GM18499 (cell line): ENCODE results near the gene ACTN4.

ENCODE experiments used
- ATAC-seq: cut with Tn5 transposase; IDR thresholded peaks from one replicate; pipeline ENCODE4 v1.9.1; 2021; ENCODE audit warnings: moderate number of reproducible peaks; ENCODE audit not compliant: insufficient read depth, unreplicated experiment

ACTN4 gene

DNA sequence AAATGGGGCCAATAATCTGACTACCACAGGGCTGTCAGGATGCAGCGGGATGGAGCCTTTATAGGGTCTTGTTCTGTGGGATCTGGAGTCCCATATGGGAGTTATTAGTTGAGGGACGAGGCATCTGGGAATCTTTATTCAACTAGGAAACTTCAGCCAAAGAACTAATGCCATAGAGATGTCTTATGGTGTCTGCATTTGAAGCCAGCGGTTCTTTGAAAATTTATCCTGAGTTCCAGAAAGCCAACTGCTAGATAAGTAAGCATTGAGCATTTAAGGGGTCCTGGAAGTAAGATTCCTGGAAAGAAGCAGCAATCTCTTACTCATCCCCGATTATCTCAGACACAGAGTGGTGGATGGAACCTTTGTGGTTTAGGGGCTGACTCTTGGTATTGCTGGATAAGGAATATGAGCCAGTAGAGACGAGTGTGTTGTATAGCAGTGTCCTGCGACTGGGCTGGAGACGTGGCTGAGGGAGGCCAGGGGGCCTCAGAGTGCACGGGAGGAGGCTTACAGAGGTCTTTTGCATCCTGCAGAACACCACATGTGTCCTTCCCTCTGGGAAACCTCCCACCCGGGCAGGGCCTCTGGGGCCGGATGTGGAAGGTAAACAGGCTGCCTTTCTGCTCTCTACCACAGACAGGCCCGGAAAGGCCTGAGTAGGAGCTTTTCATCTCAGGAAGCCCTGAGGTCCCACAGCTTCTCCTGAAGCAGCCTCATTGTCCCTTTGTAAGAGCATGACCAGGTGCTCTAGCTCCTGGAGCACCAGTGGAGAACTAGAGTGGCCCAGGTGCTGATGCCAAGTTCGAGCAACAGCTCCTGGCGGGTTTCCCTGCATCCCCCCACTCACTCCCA, 28.8 kb downstream of the ACTN4 start:
- no peak for ATAC-seq

- no peak for ATAC-seq
Measured at GRCh38 chr19:38676878-38677646, 29.6 kb downstream of the ACTN4 start.

- ATAC-seq: no peak
Measured at GRCh38 chr19:38678217-38678890, 30.9 kb downstream of the ACTN4 start.

DNA sequence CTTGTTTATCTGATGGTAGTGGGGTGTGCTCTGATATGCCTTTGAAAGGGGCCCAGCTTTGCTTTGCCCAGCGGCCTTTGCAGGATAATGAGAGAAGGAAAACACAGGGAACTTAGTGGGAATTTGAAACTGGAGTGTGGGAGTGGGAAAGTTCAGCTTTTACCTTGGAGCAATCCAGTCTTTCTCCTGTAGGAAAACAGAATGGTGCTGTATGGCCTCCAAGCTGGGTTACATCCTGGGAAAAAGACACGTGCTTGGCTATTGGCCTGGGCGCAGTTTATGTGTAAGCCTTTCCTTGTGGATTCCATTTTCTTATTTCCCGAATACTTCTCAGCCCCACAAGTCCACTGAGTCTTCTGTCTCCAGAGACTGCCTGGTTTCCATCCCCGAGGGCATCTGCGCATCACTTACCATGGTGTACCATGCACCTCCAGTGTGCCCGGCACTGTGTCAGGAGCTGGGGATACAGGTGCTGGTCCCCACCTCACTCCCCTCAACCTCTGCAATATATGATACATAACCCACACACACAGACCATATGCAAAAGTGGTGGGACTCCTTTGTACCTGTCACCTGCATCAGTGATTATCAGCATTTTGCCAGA, 31.5 kb downstream of the ACTN4 start:
- ATAC-seq: no peak

GRCh38 chr19:38679839-38680238, 32.4 kb downstream of the ACTN4 start:
- no peak for ATAC-seq

- no peak for ATAC-seq
Measured at GRCh38 chr19:38682195-38682867, 34.9 kb downstream of the ACTN4 start.

DNA sequence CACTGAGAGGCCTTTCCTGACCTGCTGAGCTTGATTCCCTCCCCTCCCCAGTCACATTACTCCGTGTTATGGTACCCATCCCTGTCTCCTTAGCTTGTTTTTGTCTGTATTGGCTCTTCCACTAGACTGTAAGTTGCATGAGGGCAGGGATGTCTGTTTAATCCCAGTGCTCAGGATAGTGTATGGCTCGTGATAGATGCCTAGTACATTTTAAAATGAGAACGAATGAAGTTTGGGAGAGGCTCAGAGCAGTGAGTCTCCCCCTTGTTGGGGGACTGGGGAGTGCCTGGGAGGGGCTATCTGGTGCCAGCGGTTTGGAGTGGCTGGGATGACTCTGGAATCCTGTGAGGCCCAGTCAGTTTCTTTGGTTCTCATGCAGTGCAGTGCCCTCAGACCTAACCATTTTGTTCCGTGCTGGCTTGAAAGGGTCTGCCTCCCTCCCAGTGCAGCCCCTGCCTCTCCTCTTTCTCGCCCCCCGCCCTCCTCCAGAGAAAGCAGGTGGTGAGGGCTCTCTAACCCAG, 35.5 kb downstream of the ACTN4 start:
- ATAC-seq: no peak

DNA sequence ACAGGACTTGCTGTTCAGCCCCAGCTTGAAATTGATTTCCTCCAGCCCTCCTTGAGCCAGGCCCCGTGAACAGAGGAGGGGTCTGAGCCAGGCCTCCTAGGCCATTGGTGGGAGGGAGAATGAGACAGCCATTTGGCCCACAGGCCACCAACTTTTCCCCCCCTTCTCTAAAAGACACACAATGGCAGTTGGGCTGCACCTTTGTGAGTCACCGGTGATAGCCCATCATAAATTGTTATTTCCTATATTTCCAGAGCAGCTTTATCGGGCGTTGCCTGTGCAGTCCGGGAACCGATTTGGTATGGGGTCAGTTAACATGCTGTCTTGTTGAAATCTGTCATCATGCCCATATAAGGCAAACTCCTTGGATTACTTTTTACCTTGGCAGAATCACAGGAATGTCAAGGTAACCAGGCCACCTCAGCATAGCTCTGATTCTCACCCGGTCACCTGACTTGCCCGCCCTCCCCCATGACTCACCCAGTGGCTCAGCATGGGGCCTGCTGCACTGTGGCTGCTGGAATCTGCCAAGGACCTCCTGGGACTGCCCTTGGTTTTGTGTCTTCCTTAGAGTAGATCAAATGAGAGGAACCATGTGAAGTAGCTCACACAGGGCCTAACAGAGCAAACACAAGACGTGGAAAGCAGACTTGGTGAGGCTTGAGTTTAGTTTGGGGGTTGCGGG, 36.1 kb downstream of the ACTN4 start:
- ATAC-seq: no peak

- ATAC-seq: no peak
Measured at GRCh38 chr19:38684078-38684861, 36.8 kb downstream of the ACTN4 start.

- no peak for ATAC-seq
Measured at GRCh38 chr19:38684862-38685665, 37.6 kb downstream of the ACTN4 start.

GRCh38 chr19:38685666-38686529, 38.4 kb downstream of the ACTN4 start:
- no peak for ATAC-seq

GRCh38 chr19:38686530-38686888, 39.1 kb downstream of the ACTN4 start:
- no peak for ATAC-seq

DNA sequence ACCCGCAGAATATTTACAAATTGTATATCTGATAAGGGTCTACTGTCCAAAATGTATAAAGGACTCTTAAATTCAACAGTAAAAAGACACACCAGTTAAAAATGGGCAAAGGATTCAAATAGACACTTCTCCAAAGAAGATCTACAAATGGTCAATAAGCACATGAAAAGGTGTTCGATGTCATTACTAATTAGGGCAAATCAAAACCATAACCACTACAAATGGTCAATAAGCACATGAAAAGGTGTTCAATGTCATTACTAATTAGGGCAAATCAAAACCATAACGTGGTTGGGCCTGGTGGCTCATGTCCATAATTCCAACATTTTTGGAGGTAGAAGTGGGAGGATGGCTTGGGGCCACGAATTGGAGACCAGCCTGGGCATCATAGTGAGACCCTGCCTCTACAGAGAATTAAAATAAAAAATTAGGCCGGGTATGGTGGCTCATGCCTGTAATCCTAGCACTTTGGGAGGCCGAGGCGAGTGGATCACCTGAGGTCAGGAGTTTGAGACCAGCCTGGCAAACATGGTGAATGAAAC, 40.5 kb downstream of the ACTN4 start:
- no peak for ATAC-seq

- no peak for ATAC-seq
Measured at GRCh38 chr19:38690146-38690545, 42.7 kb downstream of the ACTN4 start.

DNA sequence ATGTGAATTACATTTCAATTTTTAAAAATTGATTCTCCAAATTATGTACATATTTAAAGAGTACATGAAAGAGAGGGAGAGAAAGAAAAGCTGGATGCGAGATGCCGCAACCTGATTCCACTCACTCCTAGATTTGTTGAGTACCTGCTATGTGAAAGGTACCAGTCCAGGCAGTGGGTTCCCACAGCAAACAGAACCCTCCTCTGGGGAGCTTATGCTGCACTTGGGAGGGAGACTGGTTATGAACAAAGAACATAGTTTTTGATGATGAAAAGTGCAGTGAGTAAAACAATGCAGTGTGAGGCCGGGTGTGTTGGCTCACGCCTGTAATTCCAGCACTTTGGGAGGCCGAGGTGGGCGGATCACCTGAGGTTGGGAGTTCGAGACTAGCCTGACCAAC, 43.4 kb downstream of the ACTN4 start:
- no peak for ATAC-seq

GRCh38 chr19:38691938-38692457, 44.5 kb downstream of the ACTN4 start:
- no peak for ATAC-seq
